ENCODE measurements around the gene GPRIN3. TPM values are rescaled to one million over a fixed set of nuclear protein-coding genes. Genes with fewer than 3 reads are reported as not detected.
A peak's percentile ranks its signal among the peaks of the same experiment; 100 is the strongest.

Gene GPRIN3
- total and polyA plus RNA-seq, 8 donors: 1.6 to 14.1 (median 2.5) TPM

DNA sequence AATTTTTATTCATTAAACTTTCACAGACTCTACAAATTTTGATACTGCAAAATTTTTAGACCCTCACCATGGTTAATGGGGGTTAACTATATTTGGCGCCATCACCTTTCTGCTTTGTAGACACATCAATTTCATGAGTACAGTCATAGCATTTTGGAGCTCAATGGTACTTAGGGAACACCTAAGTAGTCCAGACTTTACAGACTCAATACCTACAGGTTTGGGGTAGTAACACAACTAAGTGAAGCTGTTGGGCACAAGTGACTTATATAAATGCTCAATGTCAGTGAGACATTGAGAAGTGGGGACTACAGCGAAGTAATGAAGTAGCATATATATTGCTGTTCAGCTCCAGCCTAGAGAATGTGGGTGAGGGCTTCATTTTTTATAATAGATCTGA, 7.5 kb downstream of the GPRIN3 start:
- Histone ChIP-seq H3K36me3 (no peaks in the 10 kb centered on the region), H3K27ac (peak overlapping the region in 1 of 2 donors; percentile 50), H3K4me1 (peaks cover 0 to 79% of the 10 kb centered on the region in 2 donors), H3K27me3 (no peaks in the 10 kb centered on the region), H3K9me3 (no peaks in the 10 kb centered on the region), H3K4me3 (no peak overlapping the region)
- ATAC-seq (no peak), DNase-seq (no peak)
- intact Hi-C loops (cut with DNase I): no loop called here
- TF ChIP-seq CTCF (IDR thresholded peaks at IDR 0.05): no peak

DNA sequence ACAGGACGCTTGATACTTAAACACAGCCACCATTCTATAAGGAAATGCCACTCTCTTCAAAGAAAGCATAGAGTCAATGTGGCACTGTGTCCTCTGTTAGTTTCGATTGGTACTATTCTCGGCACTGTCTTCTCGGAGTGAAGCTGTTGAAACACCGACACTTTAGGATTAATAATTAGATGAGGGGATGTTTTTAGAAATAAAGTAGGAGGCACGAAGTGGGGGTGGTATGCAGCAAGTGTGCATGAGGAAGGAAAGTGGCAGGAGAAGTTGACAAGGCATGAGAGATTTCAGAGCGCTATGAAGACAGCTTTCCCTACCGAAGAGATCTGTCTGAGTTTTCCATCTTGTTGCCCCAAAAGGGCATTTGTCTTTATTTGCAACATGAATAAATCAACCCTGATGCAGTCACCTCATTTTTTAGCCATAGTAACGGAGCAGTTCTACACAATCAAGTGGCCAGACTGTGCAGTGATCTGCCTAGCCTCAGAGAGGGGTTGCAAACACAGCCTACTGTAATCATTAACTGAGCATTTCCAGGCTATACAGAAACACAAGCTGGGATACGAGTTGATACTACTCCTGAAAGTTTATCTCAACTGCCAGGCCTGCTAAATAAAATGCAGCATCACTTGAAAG, 8.3 kb downstream of the GPRIN3 start:
- Histone ChIP-seq H3K27ac (peak overlapping the region; percentile 33 to 50), H3K4me3 (peak overlapping the region in 1 of 2 donors; percentile 29), H3K27me3 (no peaks in the 10 kb centered on the region), H3K9me3 (no peaks in the 10 kb centered on the region), H3K4me1 (peaks cover 0 to 79% of the 10 kb centered on the region in 2 donors), H3K36me3 (no peaks in the 10 kb centered on the region)
- intact Hi-C loops (cut with DNase I): no loop called here
- ATAC-seq (peak; percentile 69), DNase-seq (no peak)
- no peak for TF ChIP-seq CTCF (IDR thresholded peaks at IDR 0.05)

DNA sequence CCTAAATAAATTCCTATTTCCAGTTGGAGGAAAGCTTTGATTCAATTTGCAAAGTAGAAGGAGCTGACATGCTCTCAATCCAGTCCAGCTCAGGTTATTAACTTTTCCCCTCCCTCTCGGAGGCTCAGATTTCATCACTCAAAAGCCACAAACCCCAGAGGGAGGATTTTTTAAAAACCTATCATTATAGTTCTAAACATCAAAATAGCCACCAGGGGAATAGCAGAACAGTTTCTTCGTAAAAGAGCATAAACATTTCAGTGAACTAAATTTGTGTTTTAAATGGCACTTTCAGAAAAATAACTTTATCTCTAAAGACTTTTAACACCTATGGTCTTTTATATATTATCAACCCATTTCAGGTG, 8.8 kb downstream of the GPRIN3 start:
- Histone ChIP-seq H3K36me3 (no peaks in the 10 kb centered on the region), H3K27ac (peak overlapping the region; percentile 33 to 50), H3K27me3 (no peaks in the 10 kb centered on the region), H3K9me3 (no peaks in the 10 kb centered on the region), H3K4me3 (peak overlapping the region in 1 of 2 donors; percentile 29), H3K4me1 (peaks cover 0 to 78% of the 10 kb centered on the region in 2 donors)
- intact Hi-C loops (cut with DNase I): no loop called here
- DNase-seq (no peak), ATAC-seq (peak; percentile 58)
- TF ChIP-seq CTCF (IDR thresholded peaks at IDR 0.05): no peak

GRCh38 chr4:89298155-89298554, 9.4 kb downstream of the GPRIN3 start:
- ATAC-seq: peak; percentile 50
- H3K27me3 ChIP-seq: no peaks in the 10 kb centered on the region
- H3K27ac ChIP-seq: peak overlapping the region; percentile 33 to 50
- no peak overlapping the region for H3K4me3 ChIP-seq
- H3K4me1 ChIP-seq: peaks cover 0 to 78% of the 10 kb centered on the region in 2 donors
- no peak for TF ChIP-seq CTCF (IDR thresholded peaks at IDR 0.05)
- intact Hi-C loops (cut with DNase I): no loop called here
- no peak for DNase-seq
- H3K9me3 ChIP-seq: no peaks in the 10 kb centered on the region
- no peaks in the 10 kb centered on the region for H3K36me3 ChIP-seq

DNA sequence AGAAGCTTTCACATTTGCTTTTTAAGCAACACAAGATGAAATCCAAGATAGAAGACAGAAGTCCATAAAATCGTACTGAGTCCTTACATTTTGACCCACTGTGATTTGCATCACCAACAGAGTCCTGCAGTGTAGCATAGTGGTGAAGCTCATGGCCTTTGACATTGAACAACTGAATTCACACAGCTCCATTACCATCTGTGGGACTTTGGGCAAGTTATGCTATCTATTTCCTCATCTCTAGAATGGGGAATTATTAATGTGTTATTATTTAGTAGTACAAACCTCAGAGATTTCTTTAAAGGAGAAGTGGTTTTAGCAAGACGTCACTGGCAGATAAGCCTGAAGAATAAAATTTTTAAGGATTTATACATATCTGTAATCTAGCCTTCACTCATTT, 10.7 kb downstream of the GPRIN3 start:
- TF ChIP-seq CTCF (IDR thresholded peaks at IDR 0.05): no peak
- no peaks in the 10 kb centered on the region for H3K36me3 ChIP-seq
- intact Hi-C loops (cut with DNase I): no loop called here
- DNase-seq: no peak
- H3K27ac ChIP-seq: no peak overlapping the region
- H3K27me3 ChIP-seq: no peaks in the 10 kb centered on the region
- ATAC-seq: no peak
- peaks cover 0 to 73% of the 10 kb centered on the region in 2 donors for H3K4me1 ChIP-seq
- H3K9me3 ChIP-seq: no peaks in the 10 kb centered on the region
- no peak overlapping the region for H3K4me3 ChIP-seq

All from left lung (tissue), 10 donors.